Cardiac septum (tissue), 1 donor: ENCODE data around the gene BPIFB2. TPM values are rescaled to one million over a fixed set of nuclear protein-coding genes. Genes with fewer than 3 reads are reported as not detected.
A peak's percentile ranks its signal among the peaks of the same experiment; 100 is the strongest.
"Not testable (repeated sequence)": the region's sequence is repeated elsewhere in the genome, so short reads cannot be mapped to it uniquely, and the experiment has no call there.

Source experiments
- DNase-seq: peaks from one replicate; pipeline ENCODE4 v3.0.0-alpha.2; 2020; ENCODE audit warnings: low spot score
- intact Hi-C: fragments of 100-400 bp; cut with DNase I; formaldehyde crosslinking; loops from one replicate; pipeline ENCODE4 v1.14.0; 2022
- total RNA-seq: library from RNA; stranded (reverse); fragmentation: NEBNext Ultra II Directional; extraction: Animal tissue kit (Norgen Biotek cat#: 25700); gene quantifications from one replicate; pipeline ENCODE4 v1.2.1, GENCODE V29; 2021
- donor health status: DM: no; HTN: no; CAD: no.

Gene BPIFB2
- total RNA-seq, 1 donor from 2014 or later, result not detected

DNA sequence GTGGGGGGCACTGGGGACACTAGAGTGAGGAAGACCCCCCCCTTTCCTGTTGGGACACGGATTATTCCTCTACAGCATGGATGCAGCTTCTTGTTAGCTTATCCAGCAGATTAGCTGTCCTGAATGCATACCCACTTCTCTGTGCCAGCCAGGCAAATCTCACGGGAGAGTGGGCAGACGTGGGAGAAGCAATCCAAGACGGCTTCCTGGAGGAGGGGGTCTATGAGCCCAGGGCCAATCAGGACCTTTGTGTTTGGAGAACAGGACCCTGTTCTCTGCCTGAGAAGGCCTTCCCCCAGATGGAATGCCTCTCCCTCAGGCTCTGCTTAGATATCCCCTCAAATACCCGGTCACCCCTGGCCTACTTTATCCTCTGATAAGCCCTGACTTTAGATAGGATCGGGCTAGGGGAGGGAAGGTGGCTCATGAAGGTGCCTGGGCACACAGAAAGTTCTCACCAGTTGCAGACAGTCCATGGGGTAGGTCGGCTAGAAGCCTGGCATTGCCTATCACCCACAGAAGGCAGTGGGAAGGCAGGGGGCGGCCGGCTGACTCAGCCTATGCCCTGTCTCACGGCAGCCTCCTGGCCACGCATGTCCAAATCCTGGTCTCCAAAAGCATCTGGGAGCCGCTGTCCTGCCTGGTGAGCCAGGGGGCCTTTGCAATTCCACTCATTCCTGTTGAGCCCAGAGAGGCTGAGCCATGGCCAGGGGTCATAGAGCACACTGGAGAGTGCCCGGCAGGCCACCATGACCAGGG, 38.0 kb upstream of the BPIFB2 start:
- DNase-seq, result peak; percentile 50
- intact Hi-C loops, result no loop called here

DNA sequence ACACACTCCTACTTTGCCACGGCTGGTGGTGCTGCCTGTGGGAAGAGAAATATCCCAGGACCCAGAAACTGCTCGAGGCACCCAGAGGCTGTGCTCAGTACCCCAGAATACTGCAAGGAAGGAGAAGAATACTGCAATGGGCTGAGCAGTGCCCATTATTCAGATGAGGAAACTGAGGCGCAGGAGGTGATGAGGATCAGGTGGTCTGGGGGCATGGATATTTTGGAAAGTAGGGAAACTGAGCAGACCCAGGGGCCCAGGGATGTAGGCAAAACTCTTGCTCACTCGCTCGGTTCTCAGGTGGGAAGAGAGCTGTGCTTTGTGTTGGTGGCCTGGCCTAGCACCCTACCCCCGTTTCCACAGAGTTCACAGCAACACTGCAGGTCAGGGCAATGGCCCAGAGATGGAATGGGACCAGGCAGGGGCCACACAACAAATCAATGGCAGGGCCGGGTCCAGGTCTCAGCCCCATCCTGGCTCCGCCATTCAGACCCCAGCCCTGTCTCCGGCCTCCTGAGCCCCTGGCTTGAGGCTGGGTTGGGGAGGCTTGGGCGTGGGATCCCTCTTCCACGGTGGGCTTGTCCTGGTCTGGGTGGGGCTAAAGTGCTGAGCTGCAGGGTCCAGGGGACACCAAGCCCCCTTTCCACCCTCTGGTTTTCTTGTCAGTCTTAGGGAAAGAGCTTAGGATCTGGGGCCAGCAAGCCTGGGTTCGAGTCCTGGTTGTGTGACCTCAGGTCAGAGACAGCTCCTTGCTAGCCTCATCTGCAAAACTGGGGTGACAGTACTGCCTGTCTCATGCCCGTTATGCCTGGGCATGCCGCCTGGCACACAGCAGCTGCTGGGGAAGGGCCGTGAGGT, 37.2 kb upstream of the BPIFB2 start:
- no peak for DNase-seq
- intact Hi-C loops, result no loop called here

DNA sequence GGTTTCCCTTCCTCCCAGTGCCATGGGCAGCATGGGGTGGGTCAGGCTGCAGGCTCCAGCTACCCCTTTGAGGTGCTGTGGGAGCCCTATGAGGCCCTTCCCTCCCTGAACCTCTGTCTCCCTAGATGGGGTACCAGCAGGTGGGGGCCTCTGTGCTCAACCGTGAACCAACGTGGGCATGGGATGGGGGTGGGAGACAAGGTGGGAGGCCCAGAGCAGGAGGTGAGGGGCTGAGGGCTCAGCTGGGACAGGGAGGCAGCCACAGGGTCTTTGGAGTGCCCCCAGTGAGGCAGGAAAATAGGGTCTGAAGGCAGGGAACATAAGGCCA, 36.6 kb upstream of the BPIFB2 start:
- intact Hi-C loops, result no loop called here
- no peak for DNase-seq

DNA sequence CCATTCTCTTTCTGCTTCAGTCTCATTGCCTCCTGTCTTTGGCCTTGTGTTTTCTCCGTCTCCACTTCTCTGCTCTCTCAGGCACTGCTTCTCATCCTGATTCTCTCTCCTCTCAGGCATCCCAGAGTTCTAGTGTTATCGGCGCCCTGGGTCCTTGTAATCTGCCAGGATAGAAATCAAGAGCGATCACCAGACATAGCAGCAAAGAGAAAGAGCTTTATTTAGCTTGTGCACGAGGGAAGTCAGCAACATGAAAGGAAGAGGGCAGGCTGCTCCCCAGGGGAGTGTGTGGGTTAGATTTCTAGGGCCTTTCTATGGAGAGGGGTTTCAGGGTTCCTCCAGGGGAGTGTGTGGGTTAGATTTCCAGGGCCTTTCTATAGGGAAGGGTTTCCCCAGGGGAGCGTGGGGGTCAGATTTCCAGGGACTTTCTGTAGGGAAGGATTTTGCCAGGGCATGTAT, 35.8 kb upstream of the BPIFB2 start:
- DNase-seq, result no peak
- intact Hi-C loops, result no loop called here

DNA sequence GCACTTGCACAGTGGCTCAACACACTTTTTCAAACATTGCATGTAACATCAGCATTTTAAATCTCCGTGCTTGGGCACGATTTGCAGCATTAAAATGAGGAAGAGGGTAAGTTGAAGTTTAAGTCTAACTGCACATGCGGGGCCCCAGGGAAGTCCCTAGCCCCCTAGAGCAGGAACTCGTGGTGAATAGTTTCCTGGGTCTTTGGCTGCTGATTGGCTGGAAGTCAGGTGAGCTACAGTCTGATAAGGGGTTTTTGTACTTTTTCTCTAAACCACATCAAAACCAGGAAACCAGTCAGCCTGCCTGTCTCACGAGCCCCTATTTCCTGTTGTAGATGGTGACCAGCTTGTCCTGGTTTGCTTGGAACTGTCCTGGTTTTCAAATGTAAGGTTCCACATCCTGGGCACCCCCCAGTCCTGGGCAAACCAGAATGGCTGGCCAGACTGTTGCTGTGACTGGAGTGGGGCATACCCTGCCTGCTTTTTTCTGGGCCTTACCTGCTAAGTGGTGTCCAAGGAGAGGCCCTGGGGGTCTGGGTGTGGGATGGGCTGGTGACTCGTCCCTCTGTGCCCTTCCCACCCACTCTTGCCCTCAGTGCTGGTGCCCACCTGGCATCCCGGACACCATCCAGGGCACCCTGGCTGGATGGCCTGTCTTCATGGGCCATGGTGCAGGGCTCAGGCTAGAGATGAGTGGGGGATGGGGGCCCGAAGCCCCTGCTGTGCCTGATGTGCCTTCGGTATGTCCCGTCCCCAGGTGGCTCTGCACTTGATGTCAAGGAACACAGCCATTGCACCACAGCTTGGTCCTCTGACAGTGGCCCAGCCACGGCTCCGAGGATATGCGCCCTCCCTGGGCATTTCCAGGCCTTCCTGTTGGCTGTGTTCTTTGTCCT, 35.1 kb upstream of the BPIFB2 start:
- intact Hi-C loops, result no loop called here
- DNase-seq, result no peak

DNA sequence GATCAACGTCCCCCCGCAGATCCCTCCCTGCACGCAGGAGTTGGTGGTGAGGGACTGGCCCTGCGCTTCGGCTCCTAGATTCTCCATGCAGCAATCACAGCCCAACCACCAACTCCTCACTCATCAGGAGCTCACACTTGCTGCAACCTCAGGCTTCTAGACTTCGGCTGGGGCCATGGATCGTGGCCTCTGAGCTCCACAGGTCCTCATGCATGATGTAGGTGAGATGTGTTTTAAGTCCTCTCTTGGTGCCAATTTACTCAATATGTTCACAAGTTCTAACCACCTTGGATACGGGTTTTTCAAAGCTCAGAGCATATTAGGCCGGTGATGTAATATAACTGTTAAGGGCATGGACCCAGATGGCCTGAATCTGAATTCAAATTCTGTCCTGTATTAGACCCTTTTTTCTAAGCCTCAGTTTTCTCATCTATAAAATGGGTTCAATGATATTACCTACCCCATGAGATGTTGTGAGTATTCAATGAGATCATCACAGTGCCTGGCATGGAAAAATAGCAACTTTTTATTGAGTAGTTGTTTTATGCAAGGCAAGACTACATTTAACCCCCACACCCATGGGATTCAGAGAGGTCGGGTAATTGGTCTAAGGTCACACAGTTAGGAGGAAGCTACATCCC, 34.3 kb upstream of the BPIFB2 start:
- intact Hi-C loops, result no loop called here
- DNase-seq, result no peak

DNA sequence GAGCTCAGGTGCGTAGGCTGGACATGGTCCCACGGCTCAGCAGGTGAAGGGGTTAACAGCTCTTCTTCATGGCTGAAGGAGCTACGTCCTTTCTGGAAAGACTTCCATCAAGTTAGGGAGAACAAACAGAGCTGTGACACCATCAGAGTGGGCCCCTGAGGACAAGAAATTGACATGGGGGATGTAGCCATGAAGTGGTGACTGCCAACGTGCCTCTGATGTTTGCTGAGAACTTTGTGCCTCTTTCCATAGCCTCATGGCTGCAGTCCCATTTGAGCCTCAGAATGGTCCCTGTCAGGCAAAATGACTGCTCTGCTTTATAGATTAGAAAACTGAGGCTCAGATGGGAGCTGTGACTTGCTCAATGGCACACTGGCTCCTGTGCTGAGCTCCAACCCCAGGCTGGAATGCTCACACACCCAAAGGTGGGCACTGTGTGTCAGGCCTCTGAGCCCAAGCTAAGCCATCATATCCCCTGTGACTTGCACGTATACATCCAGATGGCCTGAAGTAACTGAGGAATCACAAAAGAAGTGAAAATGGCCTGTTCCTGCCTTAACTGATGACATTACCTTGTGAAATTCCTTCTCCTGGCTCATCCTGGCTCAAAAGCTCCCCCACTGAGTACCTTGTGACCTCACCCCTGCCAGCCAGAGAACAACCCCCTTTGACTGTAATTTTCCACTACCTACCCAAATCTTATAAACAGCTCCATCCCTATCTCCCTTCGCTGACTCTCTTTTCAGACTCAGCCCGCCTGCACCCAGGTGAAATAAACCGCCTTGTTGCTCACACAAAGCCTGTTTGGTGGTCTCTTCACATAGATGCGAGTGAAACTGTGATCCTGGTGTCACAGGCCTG, 33.1 kb upstream of the BPIFB2 start:
- intact Hi-C loops, DNase-seq: not testable (repeated sequence)

DNA sequence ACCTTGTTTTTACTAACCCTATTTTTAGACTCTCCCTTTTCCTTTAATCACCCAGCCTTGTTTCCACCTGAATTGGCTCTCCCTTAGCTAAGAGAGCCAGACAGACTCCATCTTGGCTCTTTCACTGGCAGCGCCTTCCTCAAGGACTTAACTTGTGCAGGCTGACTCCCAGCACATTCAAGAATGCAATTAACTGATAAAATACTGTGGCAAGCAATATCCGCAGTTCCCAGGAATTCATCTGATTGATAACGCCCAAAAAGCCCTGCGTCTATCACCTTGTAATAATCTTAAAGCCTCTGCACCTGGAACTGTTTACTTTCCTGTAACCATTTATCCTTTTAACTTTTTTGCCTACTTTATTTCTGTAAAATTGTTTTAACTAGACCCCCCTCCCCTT, 32.4 kb upstream of the BPIFB2 start:
- intact Hi-C loops, DNase-seq: not testable (repeated sequence)

DNA sequence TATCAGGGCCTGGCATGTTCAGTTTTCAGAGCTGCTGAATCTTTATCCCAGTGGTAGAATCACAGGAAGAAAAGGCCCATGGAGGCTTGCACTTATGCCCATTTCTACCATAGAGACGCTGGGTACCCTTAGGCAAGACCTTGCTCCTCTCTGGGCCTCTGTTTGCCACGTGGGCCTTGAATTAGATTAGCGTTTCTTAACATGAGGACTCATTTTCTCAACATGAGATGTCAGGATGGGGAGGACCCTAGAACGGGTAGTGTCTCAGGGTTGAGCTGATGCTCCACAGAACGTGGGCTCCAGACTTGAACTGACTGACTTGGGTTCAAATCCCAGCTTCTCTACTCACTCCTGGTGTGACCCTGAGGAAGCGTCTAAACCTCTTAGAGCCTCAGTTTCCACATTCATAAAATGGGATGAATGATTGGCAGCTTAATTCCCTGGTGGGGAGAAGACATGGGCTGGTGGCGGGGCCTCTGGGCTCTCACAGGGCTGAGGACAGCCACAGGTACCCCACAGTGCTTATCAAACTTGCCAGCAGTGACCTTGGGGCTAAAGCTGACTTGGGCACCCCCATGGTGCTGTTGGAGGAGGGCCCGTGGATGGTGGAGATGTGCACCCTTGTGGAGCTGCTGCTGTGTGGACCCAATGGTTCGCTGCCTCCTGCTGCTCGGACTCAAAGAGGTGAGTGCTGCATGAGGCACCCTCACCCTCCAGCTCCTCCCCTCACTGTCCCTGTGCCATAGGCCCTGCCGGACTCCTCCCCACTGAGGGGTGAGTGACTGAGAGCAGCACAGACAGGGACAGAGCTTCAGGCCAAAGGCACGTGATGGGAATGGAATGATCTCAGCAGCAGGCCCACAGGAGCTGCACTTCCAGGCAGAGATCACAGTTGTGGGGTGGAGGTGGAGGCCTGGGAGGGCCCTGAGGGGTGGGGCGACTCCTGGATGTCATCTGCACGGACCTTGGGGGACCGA, 31.5 kb upstream of the BPIFB2 start:
- intact Hi-C loops, result no loop called here
- DNase-seq, result peak; percentile 78

DNA sequence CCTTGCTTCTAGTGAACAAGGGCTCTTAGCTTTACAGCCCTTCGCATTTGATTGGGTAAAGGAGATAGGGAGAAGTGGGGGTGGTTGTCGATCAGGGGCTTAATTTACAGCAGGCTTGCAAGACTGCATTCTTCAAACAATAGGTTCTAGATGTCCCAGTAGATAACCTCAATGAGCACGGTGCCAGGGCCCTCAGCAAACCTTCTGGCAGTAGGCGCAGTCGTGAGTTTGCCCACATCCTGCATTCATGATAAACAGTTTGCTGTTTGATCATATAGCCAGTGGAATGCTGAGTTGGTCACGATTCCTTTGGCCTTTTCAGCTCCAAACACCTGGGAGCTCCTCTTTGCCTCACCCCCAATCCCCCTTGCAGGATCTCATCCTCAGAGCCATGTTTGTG, 30.8 kb upstream of the BPIFB2 start:
- intact Hi-C loops, result no loop called here
- DNase-seq, result peak; percentile 33

DNA sequence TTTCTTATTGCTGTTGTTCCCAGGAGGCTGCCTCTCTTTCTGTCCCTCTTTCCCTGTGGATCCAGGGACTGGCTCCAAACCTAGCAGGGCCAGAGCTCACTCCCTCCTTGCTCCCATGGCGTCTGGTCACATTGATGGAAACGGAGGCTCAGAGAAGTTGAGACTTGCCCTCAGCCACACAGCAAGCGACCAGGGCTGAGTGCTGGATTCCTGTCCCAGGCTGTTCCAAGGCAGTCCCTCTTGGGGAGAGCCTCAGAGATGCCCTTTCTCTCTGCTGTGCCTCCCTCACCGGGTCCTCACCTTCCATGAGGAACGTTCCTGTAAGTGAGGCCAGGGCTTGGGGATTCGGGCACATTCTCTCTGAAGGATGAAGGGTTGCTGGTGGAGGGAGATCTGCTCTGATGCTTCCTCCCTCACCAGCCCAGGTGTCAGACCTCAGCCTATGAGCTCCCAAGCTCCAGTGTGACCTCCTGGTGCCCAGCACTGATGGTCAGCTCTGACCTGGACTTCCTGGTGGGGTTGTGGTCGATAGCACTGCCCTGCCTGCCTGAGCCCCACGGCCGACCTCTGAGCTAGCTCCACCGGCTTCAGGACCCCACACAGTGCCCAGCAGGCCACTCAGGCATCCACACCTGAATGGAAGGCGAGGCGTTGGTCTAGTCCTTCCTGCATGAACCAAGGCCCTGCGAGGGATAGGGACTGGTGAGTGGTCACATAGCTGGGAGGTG, 30.1 kb upstream of the BPIFB2 start:
- peak; percentile 68 for DNase-seq

DNA sequence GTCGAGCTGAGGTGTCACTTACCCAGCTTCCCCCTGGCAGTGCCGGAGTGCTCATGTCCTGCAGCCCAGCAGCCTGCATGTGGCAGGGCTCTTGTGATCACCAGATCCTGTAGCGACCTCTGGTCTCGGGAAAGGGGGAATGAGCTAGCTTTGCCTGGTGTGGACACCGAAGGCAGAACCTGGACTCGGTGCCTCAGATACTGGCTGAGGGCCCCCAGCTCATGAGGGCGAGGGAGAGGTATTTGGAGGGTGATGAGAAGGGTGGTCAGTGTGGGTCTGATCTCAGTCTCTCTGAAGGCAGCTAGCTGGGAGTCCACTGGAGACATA, 29.5 kb upstream of the BPIFB2 start:
- intact Hi-C loops, result no loop called here
- DNase-seq, result no peak

More for the DNA sequence above, 30.1 kb upstream of the BPIFB2 start:
- intact Hi-C loops, result no loop called here

DNA sequence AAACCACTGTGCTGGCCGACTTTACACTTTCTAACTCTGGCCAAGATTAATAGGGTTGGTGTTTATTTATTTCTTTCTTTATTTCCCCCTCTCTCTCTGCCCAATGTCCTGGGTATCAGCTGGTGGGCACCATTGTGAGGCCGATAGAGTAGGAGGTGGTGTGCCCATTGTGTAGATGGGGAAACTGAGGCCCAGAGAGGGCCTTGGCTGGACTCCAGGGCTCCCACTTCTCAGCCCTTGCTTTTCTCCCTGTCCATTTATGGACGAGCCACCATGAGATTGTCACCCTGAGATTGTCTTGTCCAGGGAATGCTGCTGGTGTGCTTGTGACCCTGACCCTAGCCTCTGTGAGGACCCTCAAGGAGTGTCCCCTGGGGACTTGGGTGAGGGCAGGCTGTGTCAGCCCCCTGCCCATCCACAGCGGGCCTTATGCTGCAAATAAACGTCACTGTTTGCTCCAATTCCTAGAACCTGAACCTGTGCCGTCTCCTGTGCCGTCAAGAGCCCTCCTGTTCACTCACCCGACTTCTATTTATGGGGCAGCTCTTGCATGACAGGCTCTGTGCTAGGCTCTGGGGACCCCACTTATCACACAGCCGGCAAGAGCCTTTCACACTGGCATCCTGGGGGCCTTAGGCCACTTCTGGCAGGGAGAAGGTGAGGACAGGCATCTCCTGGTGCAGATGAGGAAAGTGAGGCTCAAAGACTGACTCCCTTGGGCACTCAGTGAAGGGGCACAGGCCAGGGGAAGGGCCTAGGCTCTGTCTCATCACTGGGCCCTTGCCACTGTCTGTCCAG, 28.1 kb upstream of the BPIFB2 start:
- intact Hi-C loops, result no loop called here
- DNase-seq, result peak; percentile 67

DNA sequence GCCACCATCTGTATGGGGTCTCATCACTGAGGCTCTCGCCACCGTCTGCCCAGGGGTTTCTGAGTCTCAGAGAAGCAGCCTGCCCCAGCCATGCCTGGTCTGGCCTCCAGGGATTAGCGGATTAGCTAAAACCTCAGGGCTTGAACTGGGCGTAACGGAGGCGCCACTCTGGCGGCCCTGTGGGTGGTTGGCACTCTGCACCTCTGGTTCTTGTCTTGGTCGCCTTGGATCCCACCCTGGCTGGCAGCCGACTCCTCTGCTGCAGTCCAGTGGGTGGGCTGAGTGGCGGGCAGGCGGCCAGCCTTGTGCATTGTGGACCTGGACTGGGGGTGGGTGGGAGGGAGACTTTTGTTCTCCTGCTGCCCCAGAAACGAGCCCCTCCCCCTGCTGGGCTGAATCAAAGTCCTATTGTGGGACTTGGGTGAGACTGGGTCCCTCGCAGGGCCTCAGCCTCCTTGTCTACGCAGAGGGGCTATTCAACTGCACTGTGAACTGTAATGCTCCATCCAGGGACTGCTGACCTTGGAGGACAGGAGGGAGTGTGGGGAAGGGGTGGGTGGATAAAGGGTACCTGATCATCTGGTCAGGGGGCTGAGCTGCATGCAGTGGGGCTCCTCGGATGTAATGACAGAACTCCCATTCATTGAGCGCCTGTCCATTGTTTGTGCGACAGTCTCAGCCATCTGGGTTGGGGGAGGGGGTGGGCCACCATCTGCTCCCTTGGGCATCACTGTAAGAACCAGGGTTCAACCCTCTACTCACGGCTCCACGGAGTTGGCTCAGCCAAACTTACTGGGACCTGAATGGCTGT, 27.2 kb upstream of the BPIFB2 start:
- peak; percentile 69 for DNase-seq
- intact Hi-C loops, result no loop called here

DNA sequence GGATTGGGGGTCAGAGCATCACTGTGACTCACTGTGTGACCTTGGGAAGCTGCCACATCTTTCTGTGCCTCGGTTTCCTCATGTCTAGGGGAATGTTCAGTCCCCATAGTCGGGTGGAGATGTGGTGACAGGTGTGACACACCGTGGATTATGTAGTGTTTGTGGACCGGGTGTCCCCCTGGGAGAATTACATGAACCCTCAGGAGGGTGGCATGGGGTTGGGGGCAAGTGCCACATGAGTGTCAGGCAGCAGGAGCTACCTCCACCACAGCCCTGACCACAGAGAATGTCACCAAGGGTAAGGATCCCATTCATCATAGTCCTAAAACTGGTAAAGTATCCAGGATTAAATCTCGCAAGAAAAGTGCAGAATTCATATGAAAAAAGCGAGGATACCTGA, 26.5 kb upstream of the BPIFB2 start:
- intact Hi-C loops, result no loop called here
- DNase-seq, result no peak
